ENCODE results near the gene KLHL7. TPM values are rescaled to one million over a fixed set of nuclear protein-coding genes. Genes with fewer than 3 reads are reported as not detected.

KLHL7 gene
- total and polyA plus RNA-seq, 9 of the 15 experiments (the other 6 are each of a cell fraction or from before 2014, with no cell fraction given), result 4.2 to 63.1 (median 32.3) TPM

DNA sequence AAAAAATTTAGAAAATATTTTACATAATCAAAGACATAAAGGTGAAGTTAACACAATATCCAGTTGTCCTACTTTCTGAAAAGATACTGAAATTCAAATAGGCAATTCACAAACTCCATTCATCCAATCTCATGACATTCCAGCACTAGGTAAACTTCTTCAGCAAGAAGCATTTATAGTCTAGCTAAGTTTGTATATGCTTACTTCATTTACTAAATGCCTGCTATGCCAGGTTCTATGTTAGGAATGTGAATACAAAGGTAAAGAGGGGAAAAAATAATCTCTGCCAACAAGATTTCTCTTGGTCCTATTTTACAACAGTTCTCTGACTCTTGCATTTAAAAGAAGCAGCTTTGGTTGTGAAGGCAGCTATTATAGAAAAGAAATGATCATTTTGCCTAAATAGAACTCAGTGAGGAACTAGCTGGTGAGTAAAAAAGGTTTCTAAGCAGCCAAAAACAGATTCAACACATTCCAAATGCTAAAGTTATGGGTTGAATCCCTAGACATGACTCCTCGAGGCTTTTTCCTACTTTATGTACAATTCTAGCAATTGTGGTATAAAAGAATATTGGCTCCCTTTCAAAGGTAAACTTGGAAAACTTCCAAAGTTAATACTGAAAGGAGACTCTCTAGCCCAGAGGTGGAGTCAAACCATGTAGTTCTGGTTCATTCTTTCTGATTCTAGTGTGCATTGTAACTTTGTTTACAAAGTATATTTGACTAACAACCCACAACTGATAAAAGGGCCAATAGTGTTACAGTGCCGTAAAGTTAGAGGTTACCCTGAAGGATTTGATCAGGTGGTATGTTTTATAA, 30.9 kb upstream of the KLHL7 start:
- no peaks in the 10 kb centered on the region for H4K20me1 ChIP-seq (replicated peaks; ENCODE audit: control insufficient read depth, insufficient read depth, low read length)
- peaks cover 0 to 21% of the 10 kb centered on the region in 2 experiments; a peak in 3 of 5 replicates for H3K4me1 ChIP-seq (replicated peaks in 1 of 2; ENCODE audit: control insufficient read depth in 2 of 2, insufficient read depth in 2 of 2, low read length in 2 of 2)
- in situ Hi-C loops (cut with MboI) (no loop called here), intact Hi-C loops (cut with micrococcal nuclease) (loop anchor here (5.0 kb wide), 2 partner anchors 347 to 512 kb away; partner anchors contain the start of gene IL6)
- POLR2A ChIA-PET, result interaction anchor here (0.6 to 1.2 kb wide), 4 partner anchors 11 to 63 kb away, joined by 3 to 4 read pairs (median 3); no protein-coding TSS in a partner anchor
- no peaks in the 10 kb centered on the region for H3K79me2 ChIP-seq (ENCODE audit: control insufficient read depth, insufficient read depth, low read length)
- FAIRE-seq (no peak), ATAC-seq (no peak), DNase-seq (ENCODE audit: extremely low read depth in 1 of 4, low spot score in 3 of 4) (no peak)
- 25% methylated on average over 2 of the region's 2 CpGs for WGBS (ENCODE audit: insufficient coverage, low coverage, missing lambda C conversion rate)
- no peak overlapping the region for H3K4me3 ChIP-seq
- peak overlapping the region; percentile 21; the same call in 1 of the 3 replicates for H3K27ac ChIP-seq (ENCODE audit: extremely low read depth, low read depth, low read length)
- H3K9me1 ChIP-seq (ENCODE audit: control insufficient read depth, insufficient read depth, low read length), result no peaks in the 10 kb centered on the region
- H2AFZ ChIP-seq (ENCODE audit: low read depth, low read length), result peak overlapping the region; percentile 72
- no peak overlapping the region for H3K9ac ChIP-seq (ENCODE audit: insufficient read depth in 1 of 2, low read depth in 2 of 2, low read length in 2 of 2)
- H3K36me3 ChIP-seq (ENCODE audit: control insufficient read depth, insufficient read depth, low read length), result no peaks in the 10 kb centered on the region
- H3K27me3 ChIP-seq (ENCODE audit: control insufficient read depth in 2 of 2, insufficient read depth in 2 of 2, low read length in 2 of 2), result no peaks in the 10 kb centered on the region; a peak in 1 of 5 replicates
- H3K4me2 ChIP-seq (ENCODE audit: insufficient read depth, low read length), result no peak overlapping the region
- H3K9me3 ChIP-seq (replicated peaks; ENCODE audit: control insufficient read depth, insufficient read depth, low read depth, low read length), result no peaks in the 10 kb centered on the region
- CTCF ChIA-PET (ENCODE audit: low intra/inter-chr PET ratio), result no interaction called here
- BruUV-seq (replicated peaks), result no TSS peak
- TF ChIP-seq GTF2B (IDR thresholded peaks at IDR 0.05; ENCODE audit: extremely low read depth, insufficient read length), result no peak

DNA sequence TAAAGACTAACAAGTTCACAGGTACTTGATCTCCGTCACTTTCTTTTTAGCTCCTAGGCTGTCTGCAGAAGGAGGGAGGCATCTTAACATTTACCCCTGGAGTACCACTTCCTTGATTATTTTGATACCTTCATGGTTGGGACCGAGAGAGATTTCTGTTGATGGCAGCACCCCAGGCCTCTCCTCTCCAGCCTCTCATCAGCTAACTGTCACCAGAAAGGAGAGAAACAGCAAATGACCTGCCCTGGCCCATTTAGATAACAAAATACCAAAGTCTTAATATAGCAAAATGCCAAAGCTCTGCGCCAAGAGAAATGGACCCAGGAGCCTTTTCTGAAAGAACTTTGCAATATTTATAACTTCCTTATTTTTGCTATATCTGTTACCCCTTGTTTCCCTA, 30.0 kb upstream of the KLHL7 start:
- 44% methylated on average over 3 of the region's 3 CpGs for WGBS (ENCODE audit: insufficient coverage, low coverage, missing lambda C conversion rate)
- in situ Hi-C loops (cut with MboI) (no loop called here), intact Hi-C loops (cut with micrococcal nuclease) (no loop called here)
- ChIA-PET POLR2A (no interaction called here), CTCF (ENCODE audit: low intra/inter-chr PET ratio) (no interaction called here)
- Histone ChIP-seq H3K27ac (ENCODE audit: extremely low read depth, low read depth, low read length) (no peak overlapping the region), H3K27me3 (ENCODE audit: control insufficient read depth in 2 of 2, insufficient read depth in 2 of 2, low read length in 2 of 2) (no peaks in the 10 kb centered on the region; a peak in 1 of 5 replicates), H3K36me3 (ENCODE audit: control insufficient read depth, insufficient read depth, low read length) (no peaks in the 10 kb centered on the region), H2AFZ (ENCODE audit: low read depth, low read length) (peak overlapping the region; percentile 72; the same call in 1 of the 2 replicates), H3K9me3 (replicated peaks; ENCODE audit: control insufficient read depth, insufficient read depth, low read depth, low read length) (no peaks in the 10 kb centered on the region), H3K79me2 (ENCODE audit: control insufficient read depth, insufficient read depth, low read length) (no peaks in the 10 kb centered on the region), H3K4me1 (replicated peaks in 1 of 2; ENCODE audit: control insufficient read depth in 2 of 2, insufficient read depth in 2 of 2, low read length in 2 of 2) (peaks cover 0 to 21% of the 10 kb centered on the region in 2 experiments; a peak in 3 of 5 replicates), H3K9ac (ENCODE audit: insufficient read depth in 1 of 2, low read depth in 2 of 2, low read length in 2 of 2) (no peak overlapping the region), H3K4me3 (no peak overlapping the region), H3K9me1 (ENCODE audit: control insufficient read depth, insufficient read depth, low read length) (no peaks in the 10 kb centered on the region), H4K20me1 (replicated peaks; ENCODE audit: control insufficient read depth, insufficient read depth, low read length) (no peaks in the 10 kb centered on the region), H3K4me2 (ENCODE audit: insufficient read depth, low read length) (no peak overlapping the region)
- no peak for DNase-seq (ENCODE audit: extremely low read depth in 1 of 4, low spot score in 3 of 4)
- ATAC-seq, result no peak
- no peak for FAIRE-seq
- BruUV-seq (replicated peaks), result no TSS peak
- TF ChIP-seq POLR3A (IDR thresholded peaks at IDR 0.05; ENCODE audit: borderline replicate concordance, extremely low read depth, insufficient read depth, insufficient read length), result no peak
- TF ChIP-seq, protein P1, sequence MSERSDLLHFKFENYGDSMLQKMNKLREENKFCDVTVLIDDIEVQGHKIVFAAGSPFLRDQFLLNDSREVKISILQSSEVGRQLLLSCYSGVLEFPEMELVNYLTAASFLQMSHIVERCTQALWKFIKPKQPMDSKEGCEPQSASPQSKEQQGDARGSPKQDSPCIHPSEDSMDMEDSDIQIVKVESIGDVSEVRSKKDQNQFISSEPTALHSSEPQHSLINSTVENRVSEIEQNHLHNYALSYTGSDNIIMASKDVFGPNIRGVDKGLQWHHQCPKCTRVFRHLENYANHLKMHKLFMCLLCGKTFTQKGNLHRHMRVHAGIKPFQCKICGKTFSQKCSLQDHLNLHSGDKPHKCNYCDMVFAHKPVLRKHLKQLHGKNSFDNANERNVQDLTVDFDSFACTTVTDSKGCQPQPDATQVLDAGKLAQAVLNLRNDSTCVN (CRISPR knock-in tag; IDR thresholded peaks at IDR 0.05), result no peak
- TF ChIP-seq ZNF197 (CRISPR knock-in tag; IDR thresholded peaks at IDR 0.05; ENCODE audit: low read depth), result no peak
- no peak for TF ChIP-seq ETV6 (IDR thresholded peaks at IDR 0.05; ENCODE audit: borderline replicate concordance in 1 of 2, low read depth in 2 of 2, low read length in 1 of 2)
- no peak for TF ChIP-seq ETV6 (CRISPR knock-in tag; IDR thresholded peaks at IDR 0.05; ENCODE audit: borderline replicate concordance)
- no peak for TF ChIP-seq HMGN3 (IDR thresholded peaks at IDR 0.05; ENCODE audit: borderline replicate concordance, extremely low read depth, insufficient read length, low read depth, low read length)
- no peak for TF ChIP-seq OTX1 (CRISPR knock-in tag; IDR thresholded peaks at IDR 0.05)
- no peak for TF ChIP-seq TAL1 (IDR thresholded peaks at IDR 0.05)
- no peak for TF ChIP-seq FUS (optimal IDR thresholded peaks at IDR 0.05; ENCODE audit: low read depth, low read length)
- no peak for TF ChIP-seq CHD1 (IDR thresholded peaks at IDR 0.05; ENCODE audit: low read length)
- no peak for TF ChIP-seq ZNF766 (CRISPR knock-in tag; conservative IDR thresholded peaks at IDR 0.05)

Data from K562 (cell line).